NCI-H446 treated with DMSO at 0.1 percent for 48 hours (cell line): Measurements from ENCODE around the gene LRRC10B.
A peak's percentile ranks its signal among the peaks of the same experiment; 100 is the strongest.

Experiments used
- DNase-seq: peaks from one replicate; lab custom pipeline; 2025; lab: John Stamatoyannopoulos, UW

Gene LRRC10B

DNA sequence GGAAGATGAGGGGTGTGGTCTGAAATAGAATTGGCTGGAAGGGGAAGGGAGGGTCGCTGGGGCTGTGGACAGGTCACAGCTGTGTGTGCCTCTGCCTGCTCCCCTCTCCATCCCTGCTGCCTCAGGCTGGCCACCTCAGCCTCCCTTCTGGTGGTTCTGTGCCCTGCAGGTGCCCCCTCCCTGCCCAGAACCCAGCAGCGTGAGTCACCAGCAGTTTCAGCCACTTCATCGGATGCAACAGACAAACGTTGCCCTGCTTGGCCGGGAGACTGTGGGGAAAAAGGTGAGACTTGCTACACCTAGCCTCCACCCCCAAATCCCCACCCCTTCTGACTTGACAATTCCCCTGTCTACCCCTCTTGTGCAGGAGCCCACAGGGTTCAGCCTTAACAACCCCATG is 21.8 kb upstream of the LRRC10B start:
- DNase-seq, result no peak

GRCh38 chr11:61487342-61488025 is 21.1 kb upstream of the LRRC10B start:
- no peak for DNase-seq

DNA sequence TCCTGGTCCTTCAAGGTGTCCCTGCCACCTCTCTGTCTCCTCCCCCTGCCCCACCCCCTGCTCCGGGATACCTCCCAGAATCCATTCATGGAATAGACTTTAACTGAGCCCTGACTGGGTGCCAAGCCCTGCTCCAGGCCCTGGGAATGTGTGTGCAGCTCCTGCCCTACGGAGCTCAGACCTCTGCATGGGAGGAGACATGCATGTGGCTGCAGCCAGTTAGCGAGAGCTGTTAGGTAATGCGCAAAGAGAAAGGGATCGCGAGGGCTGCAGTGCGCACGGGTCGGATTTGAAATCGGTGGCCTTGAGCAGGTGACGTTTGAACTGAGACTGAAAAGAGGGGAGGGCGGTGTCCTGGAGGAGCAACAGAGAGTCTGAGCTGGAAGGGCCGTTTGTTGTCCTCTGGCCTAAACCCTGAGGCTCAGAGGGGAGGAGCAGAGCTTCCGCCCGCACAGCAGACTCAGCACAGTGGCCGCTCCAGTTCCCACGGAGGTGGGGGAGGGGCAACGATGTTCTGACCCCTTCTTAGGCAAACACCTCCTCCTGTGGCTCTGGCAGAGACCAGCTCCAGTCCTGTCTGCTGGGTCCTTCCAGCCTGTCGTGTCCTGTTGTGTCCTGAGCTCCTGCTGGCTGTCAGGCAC is 19.8 kb upstream of the LRRC10B start:
- DNase-seq, result no peak

DNA sequence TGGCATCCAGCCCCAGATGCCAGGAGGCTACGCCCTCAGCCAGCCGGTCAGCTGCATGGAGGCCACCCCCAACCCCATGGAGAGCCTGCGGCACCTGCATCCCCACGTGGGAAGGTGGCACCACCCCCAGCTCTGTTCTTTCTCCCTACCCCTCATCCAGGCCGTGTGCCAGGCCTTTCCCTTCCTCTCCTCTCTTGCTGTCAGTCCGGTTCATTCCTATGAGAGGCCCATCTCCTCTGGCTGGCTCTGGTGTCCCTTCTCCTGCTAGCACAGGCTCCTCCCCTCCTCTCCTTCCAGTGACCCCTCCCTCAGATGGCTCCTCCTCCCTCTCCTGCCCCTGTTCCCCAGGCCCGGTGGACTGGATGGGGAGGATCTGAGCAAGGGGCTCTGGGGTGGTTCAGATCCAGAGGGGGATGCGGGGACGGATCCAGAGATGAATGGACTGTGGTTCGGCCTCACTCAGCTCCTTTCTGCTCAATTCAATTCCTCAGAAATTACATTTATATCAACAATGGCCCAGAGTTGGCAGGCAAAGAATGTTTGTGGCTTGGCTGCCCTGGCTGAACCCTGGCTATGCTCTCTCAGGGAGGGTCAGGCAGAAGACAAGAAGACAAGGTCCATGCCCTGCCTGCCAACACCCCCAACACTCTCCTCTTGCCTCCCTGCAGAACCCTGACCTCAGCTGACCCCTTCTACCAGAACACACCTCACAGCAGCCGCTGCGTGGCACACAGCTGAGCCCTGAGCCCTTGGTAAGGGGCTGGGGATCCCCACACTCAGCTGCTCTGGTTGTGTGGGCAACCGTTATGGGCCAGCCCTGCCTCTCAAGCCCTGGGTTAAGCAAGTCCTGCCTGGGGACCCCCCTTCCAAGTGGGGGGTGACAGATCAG is 18.5 kb upstream of the LRRC10B start:
- no peak for DNase-seq

DNA sequence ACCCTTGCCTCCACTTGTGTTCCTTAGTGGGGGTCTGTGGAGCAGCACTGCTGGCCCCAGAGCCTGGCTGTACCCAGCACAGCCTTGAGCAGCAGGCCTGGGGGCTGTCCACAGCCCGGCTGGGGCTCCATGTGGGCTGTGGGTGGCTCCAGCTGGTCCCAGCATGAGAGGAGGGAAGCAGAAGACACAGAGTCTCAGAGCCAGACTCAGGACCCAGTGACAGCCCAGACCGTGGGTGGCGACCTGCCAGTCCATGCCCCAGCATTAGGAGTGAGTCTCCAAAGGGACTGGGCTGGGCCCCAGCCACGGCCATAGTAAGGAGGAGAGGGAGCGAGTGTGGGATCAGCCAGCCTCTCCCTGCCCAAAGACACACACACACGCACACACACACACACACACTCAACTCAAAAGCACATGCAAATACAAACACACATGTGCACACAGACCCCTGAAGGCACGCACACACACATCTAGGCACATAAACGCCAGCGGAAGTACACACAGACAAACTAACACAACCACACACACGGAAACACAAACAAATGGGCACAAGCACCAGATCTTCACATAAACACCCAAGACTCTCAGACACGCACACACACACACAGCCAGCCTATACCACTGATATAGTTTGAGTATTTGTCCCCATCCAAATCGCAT is 16.7 kb upstream of the LRRC10B start:
- no peak for DNase-seq

DNA sequence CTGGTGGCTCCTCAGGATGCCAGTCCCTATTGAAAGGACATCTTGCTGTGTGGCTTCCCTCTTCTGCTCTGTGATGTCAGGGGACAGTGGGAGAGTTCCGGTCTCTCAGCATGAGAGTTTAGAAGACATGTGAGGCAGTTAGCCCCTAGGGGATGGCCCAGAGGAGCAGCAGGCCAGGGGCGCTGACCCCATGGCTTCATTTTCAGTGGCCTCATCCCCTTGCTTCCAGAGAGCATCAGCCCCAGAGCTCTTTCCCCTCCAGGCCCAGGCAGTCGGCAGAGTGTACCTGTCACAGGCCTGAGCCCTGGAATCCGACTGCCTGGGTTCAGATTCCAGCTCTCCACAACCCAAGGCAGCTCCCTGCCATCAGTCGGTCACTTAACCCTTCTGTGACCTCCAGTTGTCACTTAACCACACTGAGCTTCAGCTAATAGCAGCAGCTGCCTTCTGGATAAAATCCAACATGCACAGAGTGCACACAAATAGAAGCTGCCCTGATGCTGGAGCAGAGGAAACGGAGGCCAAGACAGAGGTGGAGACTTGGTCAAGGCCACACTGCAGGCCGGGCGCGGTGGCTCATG is 14.1 kb upstream of the LRRC10B start:
- DNase-seq, result no peak

DNA sequence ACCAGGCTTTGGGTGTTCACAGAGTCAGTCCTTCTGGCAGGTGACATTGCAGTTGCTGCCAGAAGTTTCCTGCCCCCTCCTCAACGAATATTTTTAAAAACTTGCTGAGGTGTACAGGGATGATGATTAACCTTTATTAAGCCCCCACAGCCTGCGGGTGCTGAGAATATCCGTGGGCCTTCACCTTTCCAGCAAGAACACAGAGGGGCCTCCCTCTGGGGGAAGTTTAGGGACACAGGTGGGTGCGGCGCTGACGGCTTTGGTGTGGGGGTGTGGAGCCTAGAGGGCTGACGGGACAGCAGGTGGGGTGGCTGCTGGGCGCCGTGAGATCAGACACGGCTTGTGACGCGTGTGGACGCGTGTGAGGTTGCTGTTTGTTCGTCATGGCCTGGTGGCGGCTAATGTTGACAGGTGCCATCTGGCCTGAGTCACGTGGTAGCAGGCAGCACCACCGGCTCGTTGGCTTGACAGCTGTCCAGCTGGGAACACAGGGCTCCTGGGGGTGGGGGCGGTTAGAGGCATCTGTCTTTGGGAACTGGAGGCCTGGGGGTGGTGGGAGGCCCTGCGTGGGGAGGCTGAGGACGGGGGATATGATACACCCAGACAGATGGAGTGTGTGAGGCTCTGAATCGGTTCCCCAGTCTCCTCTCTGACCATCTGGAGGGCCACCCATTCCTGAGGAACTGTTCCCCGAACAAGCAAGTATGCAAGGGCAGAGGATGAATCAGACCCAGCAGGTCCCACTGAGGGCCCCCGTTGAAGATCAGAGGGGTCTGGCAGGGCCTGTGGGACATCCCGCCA is 12.5 kb upstream of the LRRC10B start:
- DNase-seq, result peak; percentile 53

DNA sequence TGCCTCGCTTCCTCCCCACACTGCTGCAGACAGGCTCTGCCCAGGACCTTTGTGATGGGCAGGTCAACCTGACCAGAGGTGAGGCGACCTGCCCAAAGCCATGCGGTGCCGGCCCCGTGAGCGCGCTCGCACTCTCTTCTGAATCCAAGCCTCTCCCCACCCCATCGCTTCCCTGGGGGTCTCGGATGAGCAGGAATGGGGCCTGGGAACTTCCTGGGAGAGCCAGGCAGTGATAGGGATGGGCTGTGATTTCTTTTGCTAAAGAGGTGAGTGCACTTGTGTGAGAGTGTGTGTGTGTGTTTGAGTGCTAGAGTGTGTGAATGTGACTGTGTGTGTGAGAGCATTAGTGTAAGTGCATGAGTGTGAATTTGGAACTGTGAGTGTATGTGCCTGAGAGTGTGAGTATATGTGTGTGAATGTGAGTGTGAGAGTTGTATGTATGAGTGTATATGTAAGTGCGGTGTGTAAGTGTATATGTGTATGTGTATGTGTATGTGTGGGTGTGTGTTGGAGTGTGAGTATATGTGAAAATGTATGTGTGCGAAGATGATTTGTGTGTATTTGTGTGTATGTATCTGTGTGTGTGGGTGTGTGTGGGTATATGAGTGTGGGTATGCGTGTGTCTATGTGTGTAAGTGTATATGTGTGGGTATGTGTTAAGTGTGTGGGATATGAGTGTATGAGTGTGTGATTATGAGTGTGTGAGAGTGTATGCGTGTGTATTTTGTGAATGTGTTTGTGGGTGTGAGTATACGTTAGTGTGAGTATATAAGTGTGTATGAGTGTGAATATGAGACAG is 11.7 kb upstream of the LRRC10B start:
- DNase-seq, result no peak

- no peak for DNase-seq
These were observed 11.1 kb upstream of the LRRC10B start for GRCh38 chr11:61497473-61497872.

DNA sequence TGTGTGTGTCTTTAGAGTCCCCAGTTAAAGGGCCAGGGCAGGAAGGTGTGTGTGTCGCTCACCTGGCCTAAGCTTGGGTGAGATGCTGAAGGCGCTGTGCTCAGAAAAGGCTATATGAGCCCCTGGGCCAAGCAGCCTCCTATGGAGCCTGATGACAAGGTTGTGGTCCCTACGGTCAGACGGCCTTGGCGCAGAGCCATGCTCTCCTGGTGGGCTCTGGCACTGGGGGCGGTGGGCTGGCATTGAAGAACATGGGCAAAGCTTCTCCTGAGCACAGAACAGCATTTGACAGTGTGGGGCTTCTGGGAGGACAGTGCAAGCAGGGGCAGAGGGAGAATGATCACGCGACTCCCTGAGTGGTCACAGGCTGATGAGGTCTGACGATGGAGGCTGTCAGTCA is 10.7 kb upstream of the LRRC10B start:
- DNase-seq, result no peak

DNA sequence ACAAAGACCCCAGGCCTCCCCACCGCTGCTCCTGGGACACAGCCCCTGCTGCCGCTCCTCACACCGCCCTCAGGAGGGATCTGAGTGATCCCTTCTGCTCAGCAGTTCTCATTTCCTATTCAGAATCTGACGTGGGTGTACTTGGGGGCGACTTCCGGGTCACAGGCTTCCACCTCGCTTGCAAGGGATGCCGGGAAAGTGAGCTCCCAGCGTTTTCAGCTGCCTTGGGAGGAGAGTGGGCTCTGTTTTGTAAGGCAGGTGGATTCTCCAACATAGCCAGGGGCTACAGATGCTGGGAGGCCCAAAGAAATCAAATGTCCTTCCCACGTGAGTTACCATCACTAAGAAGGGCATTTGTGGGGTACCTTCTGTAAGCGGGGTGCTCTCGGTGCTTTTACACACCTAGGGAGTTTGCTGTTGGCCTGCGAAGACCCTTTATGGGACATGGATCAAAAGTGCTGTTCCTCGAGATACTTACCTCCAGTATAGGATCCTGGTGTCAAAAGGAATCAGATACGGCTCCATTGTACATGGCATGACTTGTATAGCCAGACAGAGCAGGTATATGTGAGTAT is 9.7 kb upstream of the LRRC10B start:
- no peak for DNase-seq

DNA sequence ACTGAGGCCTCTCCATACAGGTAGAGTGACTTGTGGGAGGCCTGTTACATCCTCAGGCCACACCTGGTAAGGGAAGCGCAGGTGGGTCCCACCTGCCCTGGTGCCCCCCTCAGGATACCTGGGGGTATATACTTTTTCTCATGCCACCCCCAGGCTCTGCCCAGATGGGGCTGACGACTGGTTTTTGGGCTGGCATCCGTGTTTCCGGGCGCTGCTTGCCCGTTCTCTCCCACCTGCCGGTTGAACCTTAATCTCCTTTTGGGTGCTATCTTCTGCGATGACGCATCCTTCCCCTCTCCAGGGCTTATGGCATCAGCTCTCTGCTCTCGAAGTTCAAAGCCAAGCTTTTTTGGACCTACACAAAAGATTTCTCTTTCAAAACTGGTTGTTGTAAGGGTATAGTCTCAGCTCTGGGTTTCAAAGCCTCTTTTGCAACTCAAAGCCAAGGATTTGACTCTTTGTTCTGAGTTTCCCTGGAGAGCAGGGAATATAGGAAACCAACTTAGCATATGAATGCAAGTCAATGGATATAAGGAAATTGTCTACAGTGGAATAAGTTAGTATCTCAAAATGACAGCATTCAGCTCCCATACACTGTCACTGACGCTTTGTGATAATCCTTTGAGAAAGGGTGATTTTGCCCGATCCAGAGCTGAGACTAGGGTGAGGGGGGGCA is 8.6 kb upstream of the LRRC10B start:
- DNase-seq, result no peak

- DNase-seq, result no peak
These were observed 6.0 kb upstream of the LRRC10B start for GRCh38 chr11:61502522-61502921.

GRCh38 chr11:61503135-61503770 is 5.3 kb upstream of the LRRC10B start:
- DNase-seq, result no peak

GRCh38 chr11:61505106-61505505 is 3.4 kb upstream of the LRRC10B start:
- DNase-seq, result no peak

DNA sequence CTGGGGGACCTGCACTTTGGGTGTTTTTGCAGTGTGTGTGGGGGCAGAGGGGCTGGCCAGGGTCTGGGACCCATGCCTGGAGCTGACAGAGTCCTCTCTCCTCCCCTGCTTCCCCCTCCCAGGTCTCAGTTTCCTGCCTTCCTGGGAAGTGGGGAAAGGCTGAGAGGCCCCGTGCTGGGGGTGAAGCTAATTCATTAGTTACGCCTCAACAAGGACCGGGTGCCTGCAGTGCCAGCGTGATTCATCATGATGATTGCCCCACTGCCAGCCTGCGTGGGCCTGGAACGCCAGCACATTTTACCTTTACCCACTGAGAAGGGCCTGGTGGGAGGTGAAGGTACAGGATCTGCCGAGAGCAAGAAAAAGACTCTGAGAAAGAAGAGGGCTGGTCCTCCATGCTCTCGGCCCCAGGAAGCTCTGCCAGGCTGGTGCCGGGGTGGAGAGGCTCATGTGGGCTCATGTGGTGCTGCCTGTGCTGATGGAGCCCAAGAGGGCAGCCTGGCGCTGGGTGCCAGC is 2.9 kb upstream of the LRRC10B start:
- no peak for DNase-seq

DNA sequence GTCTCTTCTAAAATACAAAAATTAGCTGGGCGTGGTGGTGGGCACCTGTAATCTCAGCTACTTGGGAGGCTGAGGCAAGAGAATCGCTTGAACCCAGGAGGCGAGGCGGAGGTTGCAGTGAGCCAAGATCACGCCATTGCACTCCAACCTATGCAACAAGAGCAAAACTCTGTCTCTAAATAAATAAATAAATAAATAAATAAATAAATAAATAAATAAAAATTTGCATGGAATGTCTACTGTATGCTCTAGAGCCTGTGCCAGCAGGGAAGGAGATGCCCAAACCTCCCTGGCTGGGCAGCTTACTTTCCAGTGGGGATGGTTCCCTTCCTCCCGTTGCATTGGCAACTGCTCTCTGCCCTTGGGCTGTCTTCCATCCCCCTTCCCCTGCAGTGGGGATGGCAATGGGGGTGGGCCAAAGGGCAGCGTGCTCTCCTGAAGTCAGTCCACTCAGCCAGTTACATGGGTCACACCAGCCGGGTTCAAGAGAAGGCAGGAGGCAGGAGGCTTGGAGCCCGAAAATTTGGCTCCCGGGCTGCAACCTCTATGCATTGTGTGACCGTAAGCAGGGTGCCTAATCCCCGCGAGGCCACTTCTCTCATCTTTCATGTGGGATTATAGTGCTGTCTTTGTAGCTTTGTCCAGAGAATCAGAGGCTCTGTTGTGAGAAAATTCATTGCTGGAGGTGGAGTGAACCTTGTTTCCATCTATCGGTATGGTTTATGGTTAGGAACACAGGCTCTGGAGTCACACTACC is 1.4 kb upstream of the LRRC10B start:
- DNase-seq, result no peak
